HepG2 (cell line): ENCODE results near the gene TOMM20. TPM values are rescaled to one million over a fixed set of nuclear protein-coding genes. Genes with fewer than 3 reads are reported as not detected.
A peak's percentile ranks its signal among the peaks of the same experiment; 100 is the strongest.

Source experiments
- ARHGAP35 ChIP-seq: sonication (generic); formaldehyde crosslinking; IDR thresholded peaks from 2 replicates; pipeline ENCODE4 v1.9.0; 2022; ENCODE audit warnings: mild to moderate bottlenecking, inconsistent platforms, moderate library complexity, missing genetic modification reagents, borderline replicate concordance
- ARID5B ChIP-seq: IDR thresholded peaks from 2 replicates; pipeline ENCODE4 v1.4.0; 2020; ENCODE audit warnings: mild to moderate bottlenecking, missing genetic modification reagents
- ARNTL ChIP-seq: sonication (generic); formaldehyde crosslinking; IDR thresholded peaks from 2 replicates; pipeline ENCODE4 v1.4.0; 2020; ENCODE audit warnings: mild to moderate bottlenecking, missing genetic modification reagents
- DDIT3 ChIP-seq: sonication (generic); formaldehyde crosslinking; IDR thresholded peaks from 2 replicates; pipeline ENCODE4 v1.4.0; 2020; ENCODE audit warnings: mild to moderate bottlenecking, missing genetic modification reagents
- HOXA3 ChIP-seq: sonication (generic); formaldehyde crosslinking; IDR thresholded peaks from 2 replicates; pipeline ENCODE4 v1.5.0; 2020; ENCODE audit warnings: missing genetic modification reagents
- IKZF5 ChIP-seq: IDR thresholded peaks from 2 replicates; pipeline ENCODE4 v1.6.1; 2018; ENCODE audit warnings: missing genetic modification reagents, mild to moderate bottlenecking, missing compliant biosample characterization
- KLF13 ChIP-seq: sonication (generic); formaldehyde crosslinking; IDR thresholded peaks from 2 replicates; pipeline ENCODE4 v1.4.0; 2020; ENCODE audit warnings: mild to moderate bottlenecking, missing genetic modification reagents
- MATR3 ChIP-seq: sonication (generic); formaldehyde crosslinking; IDR thresholded peaks from 2 replicates; pipeline ENCODE4 v1.4.0; 2020; ENCODE audit warnings: missing genetic modification reagents
- PBX3 ChIP-seq: sonication (generic); formaldehyde crosslinking; IDR thresholded peaks from 2 replicates; pipeline ENCODE4 v1.8.1; 2023; ENCODE audit warnings: missing genetic modification reagents, inconsistent platforms, borderline replicate concordance
- PRDM15 ChIP-seq: sonication (generic); formaldehyde crosslinking; IDR thresholded peaks from 2 replicates; pipeline ENCODE4 v1.4.0; 2020; ENCODE audit warnings: missing genetic modification reagents
- REL ChIP-seq: sonication (generic); formaldehyde crosslinking; conservative IDR thresholded peaks from 2 replicates; pipeline ENCODE4 v1.8.0; 2022; ENCODE audit warnings: mild to moderate bottlenecking, missing genetic modification reagents, moderate library complexity
- RXRB ChIP-seq: IDR thresholded peaks from 2 replicates; pipeline ENCODE4 v1.6.1; 2016; ENCODE audit warnings: borderline replicate concordance, missing genetic modification reagents, missing compliant biosample characterization
- ZBTB44 ChIP-seq: sonication (generic); formaldehyde crosslinking; IDR thresholded peaks from 2 replicates; pipeline ENCODE4 v1.4.0; 2020; ENCODE audit warnings: missing genetic modification reagents
- ZFYVE20 ChIP-seq: sonication (generic); formaldehyde crosslinking; IDR thresholded peaks from 2 replicates; pipeline ENCODE4 v1.8.0; 2023; ENCODE audit warnings: low read depth, mild to moderate bottlenecking, moderate library complexity, missing genetic modification reagents, borderline replicate concordance
- ZNF20 ChIP-seq: sonication (generic); formaldehyde crosslinking; IDR thresholded peaks from 2 replicates; pipeline ENCODE4 v1.4.0; 2020; ENCODE audit warnings: mild to moderate bottlenecking, moderate library complexity, missing genetic modification reagents
- ZNF3 ChIP-seq: IDR thresholded peaks from 2 replicates; pipeline ENCODE4 v1.7.0; 2017; ENCODE audit warnings: inconsistent platforms
- ZNF780A ChIP-seq: sonication (generic); formaldehyde crosslinking; IDR thresholded peaks from 2 replicates; pipeline ENCODE4 v1.8.0; 2022; ENCODE audit warnings: mild to moderate bottlenecking, missing genetic modification reagents, moderate library complexity
- polyA plus RNA-seq, 8 experiments: library from polyadenylated mRNA; depleted of rRNA in 3 of 8; stranded (reverse) in 7 of 8; unstranded in 1 of 8; fragments of >200 nt; fragmentation: Illumina TruSeq in 4 of 8; extraction: Trizol in 4 of 8; gene quantifications; 2 replicates each; pipeline versions ENCODE4 v1.2.1 to v1.2.3, GENCODE V29; 2011 to 2016; ENCODE audit warnings: low read depth in 4 of 8, missing spikeins in 1 of 8, mixed read lengths in 1 of 8; ENCODE audit not compliant: insufficient read depth in 1 of 8
- total RNA-seq, 5 experiments: library from RNA; depleted of rRNA; stranded (reverse); fragments of >200 nt; fragmentation: Illumina TruSeq; extraction: Trizol; gene quantifications; 2 replicates each; pipeline ENCODE4 v1.2.3, GENCODE V29; 2016; ENCODE audit warnings: low read depth in 1 of 5

TOMM20 gene
- total and polyA plus RNA-seq, 2 of the 13 experiments (the other 11 are each of a cell fraction or from before 2014, with no cell fraction given): 153 to 376 TPM

- no peak for TF ChIP-seq REL (CRISPR knock-in tag)
- TF ChIP-seq ARHGAP35 (CRISPR knock-in tag): no peak; the same call in 1 of the 2 replicates
- TF ChIP-seq ZNF20: no peak
- no peak for TF ChIP-seq PRDM15
- peak; percentile 91 for TF ChIP-seq IKZF5
- no peak for TF ChIP-seq ZNF780A (CRISPR knock-in tag)
- TF ChIP-seq ZBTB44 (CRISPR knock-in tag): 0 out of 2 replicates have a peak, but pooled peaks have one; percentile 35
- no peak for TF ChIP-seq PBX3 (CRISPR knock-in tag)
- no peak for TF ChIP-seq KLF13 (CRISPR knock-in tag)
- no peak for TF ChIP-seq DDIT3 (CRISPR knock-in tag)
- peak; percentile 67 for TF ChIP-seq ARID5B (CRISPR knock-in tag)
- no peak for TF ChIP-seq ARNTL (CRISPR knock-in tag)
- TF ChIP-seq HOXA3 (CRISPR knock-in tag): no peak
- peak; percentile 67; the same call in 1 of the 2 replicates for TF ChIP-seq RXRB (CRISPR knock-in tag)
- TF ChIP-seq ZNF3: no peak
- no peak for TF ChIP-seq MATR3
- no peak for TF ChIP-seq ZFYVE20 (CRISPR knock-in tag)
Measured at GRCh38 chr1:235075048-235075776, 53.4 kb downstream of the TOMM20 start (continued).
